CD14-positive monocyte (primary cell): ENCODE data around the gene ARAP2. TPM values are rescaled to one million over a fixed set of nuclear protein-coding genes. Genes with fewer than 3 reads are reported as not detected.

ENCODE experiments used
- DNase-seq, 3 donors: peaks; one replicate each; pipeline ENCODE4 v3.0.0-alpha.2; 2011 to 2022
- H2AFZ ChIP-seq: 2 replicates; pipeline ENCODE4 v1.6.0; 2012; ENCODE audit warnings: mild to moderate bottlenecking, low read depth, low read length, inconsistent platforms; ENCODE audit not compliant: insufficient read depth, poor library complexity, severe bottlenecking
- H3K27ac ChIP-seq, 2 donors: 1 replicate in 1 of 2; 2 replicates in 1 of 2; pipeline ENCODE4 v1.5.1; 2012 to 2013; ENCODE audit warnings: low read length in 2 of 2, control low read depth in 1 of 2, inconsistent platforms in 1 of 2, low read depth in 1 of 2, mild to moderate bottlenecking in 1 of 2
- H3K27me3 ChIP-seq, 2 donors: one replicate each; pipeline versions ENCODE4 v1.6.0 to v1.6.1; 2011 to 2013; ENCODE audit warnings: low read length in 2 of 2; ENCODE audit not compliant: control insufficient read depth in 2 of 2, insufficient read depth in 2 of 2
- H3K36me3 ChIP-seq, 2 donors: replicated peaks in 1 of 2; 1 replicate in 1 of 2; 2 replicates in 1 of 2; pipeline versions ENCODE4 v1.5.1 to v1.6.1; 2012 to 2013; ENCODE audit warnings: low read length in 2 of 2, control low read depth in 1 of 2, inconsistent platforms in 1 of 2, mild to moderate bottlenecking in 1 of 2; ENCODE audit not compliant: insufficient read depth in 2 of 2, control insufficient read depth in 1 of 2
- H3K4me1 ChIP-seq, 2 donors: 1 replicate in 1 of 2; 2 replicates in 1 of 2; pipeline versions ENCODE4 v1.5.1 to v1.6.1; 2012 to 2013; ENCODE audit warnings: low read length in 2 of 2, control low read depth in 1 of 2, inconsistent platforms in 1 of 2, mild to moderate bottlenecking in 1 of 2, moderate library complexity in 1 of 2; ENCODE audit not compliant: insufficient read depth in 2 of 2, control insufficient read depth in 1 of 2
- H3K4me2 ChIP-seq: replicated peaks from 2 replicates; pipeline ENCODE3; 2012; ENCODE audit warnings: low read length, moderate library complexity, mild to moderate bottlenecking; ENCODE audit not compliant: poor library complexity, severe bottlenecking; ENCODE audit errors: extremely low read depth
- H3K4me3 ChIP-seq, 3 experiments: fragments of 200-600 bp in 1 of 3; sonication (generic) in 1 of 3; replicated peaks in 1 of 3; 1 replicate in 2 of 3; 2 replicates in 1 of 3; pipeline ENCODE4 v1.5.1; 2011 to 2013; ENCODE audit warnings: low read length in 3 of 3, mild to moderate bottlenecking in 3 of 3, control low read depth in 2 of 3, low read depth in 2 of 3, inconsistent platforms in 1 of 3, moderate library complexity in 1 of 3
- H3K79me2 ChIP-seq: 2 replicates; pipeline ENCODE4 v1.6.0; 2012; ENCODE audit warnings: mild to moderate bottlenecking, control low read depth, inconsistent platforms, low read length, moderate library complexity; ENCODE audit not compliant: insufficient read depth
- H3K9ac ChIP-seq: 2 replicates; pipeline ENCODE4 v1.6.0; 2017; ENCODE audit warnings: low read length, mild to moderate bottlenecking; ENCODE audit not compliant: insufficient read depth, poor library complexity, severe bottlenecking
- H3K9me3 ChIP-seq, 2 donors: replicated peaks in 1 of 2; 1 replicate in 1 of 2; 2 replicates in 1 of 2; pipeline versions ENCODE4 v1.5.1 to v1.6.1; 2012 to 2013; ENCODE audit warnings: low read length in 2 of 2, control low read depth in 1 of 2; ENCODE audit not compliant: control insufficient read depth in 1 of 2, insufficient read depth in 1 of 2
- H4K20me1 ChIP-seq: 2 replicates; pipeline ENCODE4 v1.6.0; 2012; ENCODE audit warnings: mild to moderate bottlenecking, low read length, control low read depth, moderate library complexity; ENCODE audit not compliant: insufficient read depth
- H3K27ac Mint-ChIP-seq, 7 donors: one replicate each; pipeline ENCODE4 v1.8.0; 2020; ENCODE audit warnings: mild to moderate bottlenecking in 7 of 7, mixed read lengths in 7 of 7, moderate library complexity in 6 of 7, inconsistent platforms in 2 of 7
- H3K27me3 Mint-ChIP-seq, 3 donors: one replicate each; pipeline ENCODE4 v1.8.0; 2021 to 2022; ENCODE audit warnings: low read depth in 3 of 3, mild to moderate bottlenecking in 3 of 3, mixed read lengths in 3 of 3, moderate library complexity in 3 of 3, inconsistent platforms in 1 of 3
- H3K36me3 Mint-ChIP-seq, 2 donors: one replicate each; pipeline ENCODE4 v1.8.0; 2020; ENCODE audit warnings: mixed read lengths in 2 of 2, inconsistent platforms in 1 of 2, mild to moderate bottlenecking in 1 of 2
- H3K4me1 Mint-ChIP-seq: one replicate; pipeline ENCODE4 v1.8.0; 2020; ENCODE audit warnings: mild to moderate bottlenecking, mixed read lengths
- H3K4me3 Mint-ChIP-seq, 2 donors: one replicate each; pipeline ENCODE4 v1.8.0; 2020; ENCODE audit warnings: mild to moderate bottlenecking in 2 of 2, mixed read lengths in 2 of 2, moderate library complexity in 1 of 2
- H3K9me3 Mint-ChIP-seq, 7 donors: one replicate each; pipeline ENCODE4 v1.8.0; 2020 to 2022; ENCODE audit warnings: mixed read lengths in 7 of 7, mild to moderate bottlenecking in 6 of 7, moderate library complexity in 6 of 7, inconsistent platforms in 2 of 7
- CTCF ChIP-seq: fragments of 200-600 bp; IDR thresholded peaks from one replicate; pipeline ENCODE4 v1.8.0; 2022; ENCODE audit warnings: antibody characterized with exemption, mild to moderate bottlenecking
- WGBS: methylation state at CpG from one replicate; pipeline ENCODE4 v1.1.5; 2013; ENCODE audit warnings: missing lambda C conversion rate; ENCODE audit not compliant: insufficient coverage; 5-methylcytosine and 5-hydroxymethylcytosine counted together
- intact Hi-C, 2 donors: fragments of 100-400 bp; cut with micrococcal nuclease; formaldehyde crosslinking; loops; one replicate each; pipeline versions ENCODE4 v1.15.0 to v1.15.1; 2023
- polyA plus RNA-seq, 3 donors: library from polyadenylated mRNA; depleted of rRNA in 1 of 3; unstranded in 2 of 3; stranded (reverse) in 1 of 3; fragments of 300-500 nt in 2 of 3; fragments of >200 nt in 1 of 3; fragmentation: Illumina TruSeq in 2 of 3; gene quantifications; 1 replicate in 2 of 3; 2 replicates in 1 of 3; pipeline ENCODE4 v1.2.3, GENCODE V29; 2012 to 2021

The ARAP2 gene
- polyA plus RNA-seq, 3 donors: 4.6 to 17.7 (median 5.6) TPM

- no peaks in the 10 kb centered on the region for H3K9me3 ChIP-seq
- WGBS: no CpG with 5 or more reads among the region's 2 CpGs
- H2AFZ ChIP-seq: no peak overlapping the region
- no peaks in the 10 kb centered on the region for H3K9me3 Mint-ChIP-seq
- no peaks in the 10 kb centered on the region for H3K27me3 Mint-ChIP-seq
- TF ChIP-seq CTCF: no peak
- H4K20me1 ChIP-seq: peaks cover 84% of the 10 kb centered on the region
- peaks cover 30% of the 10 kb centered on the region for H3K4me1 Mint-ChIP-seq
- H3K4me3 ChIP-seq: no peak overlapping the region
- H3K27ac ChIP-seq: no peak overlapping the region
- H3K79me2 ChIP-seq: peaks cover 55% of the 10 kb centered on the region
- H3K4me1 ChIP-seq: peaks cover 0 to 12% of the 10 kb centered on the region in 2 donors
- no peak overlapping the region for H3K9ac ChIP-seq
- peaks cover 9 to 25% of the 10 kb centered on the region in 2 donors for H3K36me3 Mint-ChIP-seq
- no peak for DNase-seq
- H3K27ac Mint-ChIP-seq: no peak overlapping the region
- no peak overlapping the region for H3K4me3 Mint-ChIP-seq
- intact Hi-C loops: no loop called here
- no peak overlapping the region for H3K4me2 ChIP-seq
- H3K36me3 ChIP-seq: peaks cover 5 to 23% of the 10 kb centered on the region in 2 donors
- no peaks in the 10 kb centered on the region for H3K27me3 ChIP-seq
Observed at GRCh38 chr4:36226430-36227227, 17.7 kb downstream of the ARAP2 start.

- Histone ChIP-seq H3K9ac (no peak overlapping the region), H3K27ac (peak overlapping the region in 1 of 2 donors; percentile 34), H3K4me2 (no peak overlapping the region), H3K79me2 (peaks cover 52% of the 10 kb centered on the region), H3K36me3 (peaks cover 5 to 23% of the 10 kb centered on the region in 2 donors), H2AFZ (no peak overlapping the region), H3K4me1 (peaks cover 0 to 12% of the 10 kb centered on the region in 2 donors), H3K4me3 (no peak overlapping the region), H3K27me3 (no peaks in the 10 kb centered on the region), H4K20me1 (peaks cover 86% of the 10 kb centered on the region), H3K9me3 (no peaks in the 10 kb centered on the region)
- intact Hi-C loops: no loop called here
- DNase-seq: no peak
- peaks cover 24% of the 10 kb centered on the region for H3K4me1 Mint-ChIP-seq
- H3K9me3 Mint-ChIP-seq: no peaks in the 10 kb centered on the region
- WGBS: no CpG with 5 or more reads among the region's 2 CpGs
- H3K27me3 Mint-ChIP-seq: no peaks in the 10 kb centered on the region
- peak overlapping the region in 2 of 7 donors; percentile 45 to 71 for H3K27ac Mint-ChIP-seq
- no peak for TF ChIP-seq CTCF
- H3K4me3 Mint-ChIP-seq: no peak overlapping the region
- peaks cover 9 to 22% of the 10 kb centered on the region in 2 donors for H3K36me3 Mint-ChIP-seq
Observed at GRCh38 chr4:36224972-36225903, 19.1 kb downstream of the ARAP2 start.
